ENCODE data around the gene INKA1. TPM values are rescaled to one million over a fixed set of nuclear protein-coding genes. Genes with fewer than 3 reads are reported as not detected.

Gene INKA1
- total and polyA plus RNA-seq, 8 donors, result 1.8 to 15.0 (median 3.9) TPM; not detected in 2

DNA sequence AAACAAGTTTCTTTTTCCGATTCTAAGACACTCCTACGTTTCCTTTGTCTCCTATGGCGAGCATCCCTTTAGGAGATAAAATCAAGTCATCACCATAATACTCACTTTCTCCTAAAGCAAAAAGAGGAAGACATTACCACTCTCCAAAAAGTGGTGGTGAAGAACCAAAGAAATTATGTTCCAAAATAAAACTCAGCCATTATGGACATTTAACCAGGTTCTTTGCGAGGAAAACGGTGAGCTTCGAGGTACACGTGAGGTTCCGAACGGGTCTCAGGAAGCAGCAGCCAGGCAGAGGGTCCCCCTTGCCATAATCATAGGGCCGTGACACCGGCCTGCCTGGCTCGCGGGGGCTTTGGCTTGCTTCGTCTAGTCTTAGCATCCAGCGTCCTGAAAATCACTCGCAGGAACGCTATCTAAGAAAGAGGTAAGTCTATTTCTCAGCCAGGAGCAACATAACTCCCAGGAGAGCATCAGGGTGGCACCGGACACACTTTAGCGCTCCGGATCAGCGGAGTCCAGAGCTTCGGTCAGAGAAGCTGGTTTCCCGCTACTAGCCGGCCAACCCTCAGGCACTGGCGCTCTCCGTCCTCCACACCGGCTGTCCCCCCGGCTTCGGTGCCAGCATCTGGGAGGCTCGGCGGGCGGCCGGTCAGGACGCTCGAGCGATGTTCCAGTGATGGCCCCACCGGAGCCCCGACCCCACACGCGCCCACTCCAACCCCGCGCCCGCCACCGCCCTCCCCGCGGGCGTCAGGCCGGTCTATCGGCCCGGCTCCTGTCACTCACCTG is 17.3 kb upstream of the INKA1 start:
- 1 to 2% (median 2%) methylated on average over 22 to 50 of the region's 50 CpGs for WGBS, 5 donors
- peaks cover 0 to 35% (median 29%) of the 10 kb centered on the region in 4 donors for H3K36me3 ChIP-seq
- DNase-seq, result peak in 1 of 2 donors; percentile 39
- intact Hi-C loops (cut with DNase I; ENCODE audit: low total_unique reads), result no loop called here
- no peaks in the 10 kb centered on the region for H3K9me3 ChIP-seq
- peak overlapping the region; percentile 92 to 99 (median 96) for H3K27ac ChIP-seq
- H3K4me3 ChIP-seq, result peak overlapping the region; percentile 79 to 98 (median 92)
- no peak for TF ChIP-seq POLR2A (IDR thresholded peaks at IDR 0.05)
- no peak for TF ChIP-seq EP300 (IDR thresholded peaks at IDR 0.05)
- TF ChIP-seq, protein P1, sequence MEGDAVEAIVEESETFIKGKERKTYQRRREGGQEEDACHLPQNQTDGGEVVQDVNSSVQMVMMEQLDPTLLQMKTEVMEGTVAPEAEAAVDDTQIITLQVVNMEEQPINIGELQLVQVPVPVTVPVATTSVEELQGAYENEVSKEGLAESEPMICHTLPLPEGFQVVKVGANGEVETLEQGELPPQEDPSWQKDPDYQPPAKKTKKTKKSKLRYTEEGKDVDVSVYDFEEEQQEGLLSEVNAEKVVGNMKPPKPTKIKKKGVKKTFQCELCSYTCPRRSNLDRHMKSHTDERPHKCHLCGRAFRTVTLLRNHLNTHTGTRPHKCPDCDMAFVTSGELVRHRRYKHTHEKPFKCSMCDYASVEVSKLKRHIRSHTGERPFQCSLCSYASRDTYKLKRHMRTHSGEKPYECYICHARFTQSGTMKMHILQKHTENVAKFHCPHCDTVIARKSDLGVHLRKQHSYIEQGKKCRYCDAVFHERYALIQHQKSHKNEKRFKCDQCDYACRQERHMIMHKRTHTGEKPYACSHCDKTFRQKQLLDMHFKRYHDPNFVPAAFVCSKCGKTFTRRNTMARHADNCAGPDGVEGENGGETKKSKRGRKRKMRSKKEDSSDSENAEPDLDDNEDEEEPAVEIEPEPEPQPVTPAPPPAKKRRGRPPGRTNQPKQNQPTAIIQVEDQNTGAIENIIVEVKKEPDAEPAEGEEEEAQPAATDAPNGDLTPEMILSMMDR (IDR thresholded peaks at IDR 0.05), result no peak
- TF ChIP-seq POLR2AphosphoS5 (IDR thresholded peaks at IDR 0.05), result no peak
- H3K27me3 ChIP-seq, result no peaks in the 10 kb centered on the region
- H3K4me1 ChIP-seq, result peaks cover 33 to 57% (median 52%) of the 10 kb centered on the region in 4 donors

DNA sequence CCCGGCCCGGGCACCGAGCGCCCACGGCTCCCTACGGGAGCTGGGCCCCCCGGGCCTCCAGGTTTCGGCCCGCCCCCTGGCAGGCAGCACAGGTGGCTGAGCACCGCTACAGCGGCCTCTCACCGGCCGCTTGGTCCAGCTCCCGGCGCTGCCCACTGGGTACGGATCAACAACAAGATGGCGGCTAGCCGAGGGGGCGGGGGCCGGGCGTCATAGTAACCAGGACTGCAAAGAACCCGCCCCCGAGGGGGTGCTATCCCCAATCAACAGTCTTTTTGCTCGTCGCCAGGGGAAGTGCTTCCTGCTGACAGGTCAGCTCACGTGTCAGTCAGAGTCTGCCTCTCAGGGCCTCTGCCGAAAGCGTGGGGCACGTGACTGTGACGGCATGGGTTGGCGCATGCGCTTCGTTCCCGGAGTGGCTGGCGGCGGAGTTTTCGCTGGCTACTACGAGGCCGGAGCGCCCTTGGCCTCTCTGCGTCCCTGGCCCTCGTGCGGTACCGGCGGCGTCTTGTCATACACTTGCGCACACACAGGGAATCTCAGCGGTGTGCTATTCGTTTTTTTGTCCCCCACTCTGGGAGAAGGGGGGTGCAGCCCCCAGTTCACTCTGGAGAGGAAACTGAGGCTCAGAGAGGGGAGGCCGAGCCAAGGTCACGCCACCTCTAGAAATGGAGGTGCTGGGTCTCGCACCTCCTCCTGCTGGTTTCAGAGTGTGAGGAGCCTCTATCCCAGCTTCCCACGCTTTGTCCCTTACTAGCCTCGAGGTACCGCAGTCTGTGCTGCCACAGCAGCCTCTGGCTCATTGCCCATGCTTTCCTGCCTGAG is 16.5 kb upstream of the INKA1 start, which contains the start of gene IP6K1:
Gene IP6K1, minus strand, starts transcription at position 186 of the 825 bp plus-strand sequence. CDS start 38,502 bp downstream, outside the sequence.
- peak; percentile 100 for DNase-seq
- no peaks in the 10 kb centered on the region for H3K9me3 ChIP-seq
- peaks cover 0 to 28% (median 22%) of the 10 kb centered on the region in 4 donors for H3K36me3 ChIP-seq
- intact Hi-C loops (cut with DNase I; ENCODE audit: low total_unique reads), result no loop called here
- WGBS, 5 donors, result 5 to 12% (median 5%) methylated on average over 12 to 55 of the region's 55 CpGs
- H3K4me1 ChIP-seq, result peaks cover 25 to 49% (median 44%) of the 10 kb centered on the region in 4 donors
- peak; percentile 69 to 95 (median 92) for TF ChIP-seq POLR2AphosphoS5 (IDR thresholded peaks at IDR 0.05)
- TF ChIP-seq POLR2A (IDR thresholded peaks at IDR 0.05), result peak in 2 of 4 donors; percentile 9 to 47
- no peak for TF ChIP-seq EP300 (IDR thresholded peaks at IDR 0.05)
- TF ChIP-seq, protein P1 (IDR thresholded peaks at IDR 0.05), result no peak
- peak within 1 kb of the TSS; percentile 79 to 98 (median 92) for H3K4me3 ChIP-seq
- no peaks in the 10 kb centered on the region for H3K27me3 ChIP-seq
- H3K27ac ChIP-seq, result peak within 1 kb of the TSS; percentile 92 to 99 (median 96)

DNA sequence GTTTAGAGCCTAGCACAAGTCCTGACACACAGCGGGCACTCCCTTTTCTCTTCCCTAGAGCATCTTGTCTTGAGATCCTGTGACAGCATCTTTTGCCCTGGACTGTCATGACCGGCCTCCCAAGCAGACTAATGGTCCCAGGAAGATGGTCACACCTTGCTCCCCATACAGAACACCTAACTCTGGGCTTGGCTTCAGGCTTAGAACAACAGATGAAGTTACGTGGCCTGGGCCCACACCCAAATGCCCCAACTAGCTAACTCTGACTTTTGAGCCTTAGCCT is 15.9 kb upstream of the INKA1 start:
- no peak for TF ChIP-seq POLR2A (IDR thresholded peaks at IDR 0.05)
- TF ChIP-seq POLR2AphosphoS5 (IDR thresholded peaks at IDR 0.05), result no peak
- TF ChIP-seq, protein P1 (IDR thresholded peaks at IDR 0.05), result no peak
- no peak for TF ChIP-seq EP300 (IDR thresholded peaks at IDR 0.05)
- Histone ChIP-seq H3K27me3 (no peaks in the 10 kb centered on the region), H3K4me1 (peaks cover 24 to 44% (median 40%) of the 10 kb centered on the region in 4 donors), H3K4me3 (peak overlapping the region; percentile 79 to 98 (median 92)), H3K9me3 (no peaks in the 10 kb centered on the region), H3K36me3 (peaks cover 0 to 24% (median 17%) of the 10 kb centered on the region in 4 donors), H3K27ac (peak overlapping the region; percentile 86 to 99 (median 94))
- intact Hi-C loops (cut with DNase I; ENCODE audit: low total_unique reads), result no loop called here
- DNase-seq, result no peak
- 60 to 80% (median 74%) methylated on average over 3 of the region's 3 CpGs for WGBS, 5 donors

DNA sequence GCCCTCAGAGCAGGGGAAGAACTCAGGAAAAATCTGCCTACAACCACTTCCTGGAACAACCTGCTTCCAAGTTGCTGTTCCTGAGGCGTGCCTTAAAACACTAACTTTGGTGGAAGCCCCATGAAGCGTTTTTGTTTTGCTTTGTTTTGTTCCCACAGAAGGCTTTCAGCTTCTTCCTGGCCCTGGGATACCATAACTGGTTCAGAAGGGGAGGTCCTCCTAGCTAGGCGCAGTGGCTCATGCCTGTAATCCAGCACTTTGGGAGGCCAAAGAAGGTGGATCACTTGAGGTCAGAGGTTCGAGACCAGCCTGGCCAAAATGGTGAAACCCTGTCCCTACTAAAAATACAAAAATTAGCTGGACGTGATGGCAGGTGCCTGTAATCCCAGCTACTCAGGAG is 15.5 kb upstream of the INKA1 start:
- Histone ChIP-seq H3K36me3 (peaks cover 0 to 19% (median 13%) of the 10 kb centered on the region in 4 donors), H3K4me1 (peaks cover 24 to 40% (median 36%) of the 10 kb centered on the region in 4 donors), H3K4me3 (peak overlapping the region in 1 of 4 donors; percentile 98), H3K27ac (peak overlapping the region in 3 of 5 donors; percentile 94 to 99 (median 96)), H3K9me3 (no peaks in the 10 kb centered on the region), H3K27me3 (no peaks in the 10 kb centered on the region)
- intact Hi-C loops (cut with DNase I; ENCODE audit: low total_unique reads), result no loop called here
- TF ChIP-seq EP300 (IDR thresholded peaks at IDR 0.05) (no peak), POLR2A (IDR thresholded peaks at IDR 0.05) (no peak), POLR2AphosphoS5 (IDR thresholded peaks at IDR 0.05) (no peak)
- TF ChIP-seq, protein P1 (IDR thresholded peaks at IDR 0.05), result no peak
- 82 to 90% (median 85%) methylated on average over 5 of the region's 5 CpGs for WGBS, 5 donors
- DNase-seq, result no peak

All from stomach (tissue), 9 donors.